ENCODE measurements around the gene MAVS.
A peak's percentile ranks its signal among the peaks of the same experiment; 100 is the strongest.

The MAVS gene

DNA sequence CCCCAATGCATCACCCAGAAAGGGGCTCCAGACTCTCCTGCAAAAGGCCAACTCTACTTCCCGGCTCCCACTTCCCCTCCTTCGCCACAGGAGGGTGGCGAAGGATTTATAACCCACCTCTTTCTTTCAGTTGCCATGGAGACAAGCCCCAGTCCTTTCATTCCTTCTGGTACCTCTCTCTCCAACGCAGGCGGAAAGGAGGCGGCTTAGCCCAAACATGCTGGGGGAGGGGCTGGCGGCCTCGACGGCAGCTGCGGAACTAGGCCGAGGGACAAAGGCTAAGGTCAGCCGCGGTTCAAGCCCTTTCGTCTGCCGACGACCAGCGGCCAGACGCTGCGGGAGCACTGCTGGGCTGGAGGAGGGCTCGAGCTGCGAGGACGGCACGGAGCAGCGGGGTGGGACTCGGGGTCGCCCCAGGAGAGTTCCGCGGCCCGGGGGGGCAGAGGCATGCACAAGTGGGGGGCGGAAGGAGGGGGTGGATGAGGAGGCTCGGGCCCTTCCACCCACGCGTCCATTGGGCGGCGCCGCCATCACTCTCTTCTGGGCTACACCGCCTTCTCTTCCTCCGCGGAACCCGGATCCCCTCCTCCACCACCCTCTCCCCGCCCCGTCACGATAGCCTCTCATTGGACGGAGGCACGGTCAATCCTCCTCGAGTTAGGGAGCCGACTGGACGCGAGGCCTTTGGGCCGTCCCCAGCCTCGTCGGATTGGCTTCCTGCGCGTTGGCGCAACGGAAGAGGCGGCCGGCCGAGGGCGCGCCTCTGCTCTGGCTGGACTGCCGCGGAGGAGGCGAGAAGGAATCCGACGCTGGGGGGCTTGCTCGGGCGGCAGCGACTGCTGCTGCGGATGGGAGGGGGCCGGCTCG lies 42.2 kb downstream of the MAVS start, which contains the start of gene PANK2:
Gene PANK2 (plus strand): TSS at position 766 of the 867 bp plus-strand sequence.
- Mint-ChIP-seq H3K27me3 (ENCODE audit: low read depth) (no peaks in the 10 kb centered on the region), H3K4me1 (peaks cover 44% of the 10 kb centered on the region), H3K27ac (peak within 1 kb of the TSS; percentile 95 to 100 (median 99)), H3K9me3 (no peaks in the 10 kb centered on the region), H3K36me3 (ENCODE audit: low read depth) (peaks cover 15% of the 10 kb centered on the region), H3K4me3 (peak within 1 kb of the TSS; percentile 98 to 99 (median 99))
- TF ChIP-seq CTCF (IDR thresholded peaks at IDR 0.05; ENCODE audit: unreplicated experiment in 3 of 3) = peak; percentile 27 to 40 (median 38)

GRCh38 chr20:3889489-3890397 lies 43.1 kb downstream of the MAVS start:
- Mint-ChIP-seq H3K27ac (peak overlapping the region; percentile 95 to 100 (median 99)), H3K27me3 (ENCODE audit: low read depth) (no peaks in the 10 kb centered on the region), H3K9me3 (no peaks in the 10 kb centered on the region), H3K4me3 (peak overlapping the region; percentile 98 to 99 (median 99)), H3K36me3 (ENCODE audit: low read depth) (peaks cover 15% of the 10 kb centered on the region), H3K4me1 (peaks cover 46% of the 10 kb centered on the region)
- TF ChIP-seq CTCF (IDR thresholded peaks at IDR 0.05; ENCODE audit: unreplicated experiment in 3 of 3) = no peak

GRCh38 chr20:3890398-3890751 lies 43.7 kb downstream of the MAVS start:
- peak overlapping the region; percentile 95 to 96 (median 95) for H3K27ac Mint-ChIP-seq
- H3K9me3 Mint-ChIP-seq = no peaks in the 10 kb centered on the region
- TF ChIP-seq CTCF (IDR thresholded peaks at IDR 0.05; ENCODE audit: unreplicated experiment in 3 of 3) = no peak
- H3K27me3 Mint-ChIP-seq (ENCODE audit: low read depth) = no peaks in the 10 kb centered on the region
- H3K4me3 Mint-ChIP-seq = peak overlapping the region; percentile 95 to 98 (median 95)
- peaks cover 48% of the 10 kb centered on the region for H3K4me1 Mint-ChIP-seq
- peaks cover 15% of the 10 kb centered on the region for H3K36me3 Mint-ChIP-seq (ENCODE audit: low read depth)

GRCh38 chr20:3890999-3891929 lies 44.6 kb downstream of the MAVS start:
- Mint-ChIP-seq H3K4me3 (peak overlapping the region; percentile 95 to 98 (median 95)), H3K9me3 (no peaks in the 10 kb centered on the region), H3K36me3 (ENCODE audit: low read depth) (peaks cover 19% of the 10 kb centered on the region), H3K4me1 (peaks cover 48% of the 10 kb centered on the region), H3K27ac (peak overlapping the region; percentile 95 to 96 (median 95)), H3K27me3 (ENCODE audit: low read depth) (no peaks in the 10 kb centered on the region)
- no peak for TF ChIP-seq CTCF (IDR thresholded peaks at IDR 0.05; ENCODE audit: unreplicated experiment in 3 of 3)

DNA sequence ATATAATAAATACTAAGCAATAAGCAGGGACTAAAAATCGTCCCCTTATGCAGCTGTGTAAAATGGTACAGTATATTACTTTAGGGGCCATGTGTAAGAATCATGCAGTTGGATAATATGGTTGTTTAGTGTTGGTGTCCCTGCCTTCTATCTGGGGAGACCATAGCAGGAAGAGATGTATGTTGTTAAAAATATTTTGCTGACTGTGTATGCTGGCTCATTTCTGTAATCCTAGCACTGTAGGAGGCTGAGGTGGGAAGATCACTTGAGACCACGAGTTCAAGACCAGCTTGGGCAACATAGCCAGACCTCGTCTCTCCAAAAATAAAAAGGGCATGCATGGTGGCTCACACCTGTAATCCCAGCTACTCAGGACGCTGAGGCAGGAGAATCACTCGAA lies 48.2 kb downstream of the MAVS start:
- TF ChIP-seq CTCF (IDR thresholded peaks at IDR 0.05; ENCODE audit: unreplicated experiment in 3 of 3) = no peak
- Mint-ChIP-seq H3K36me3 (ENCODE audit: low read depth) (peaks cover 25% of the 10 kb centered on the region), H3K4me1 (peaks cover 43% of the 10 kb centered on the region)

More for the DNA sequence above, 48.2 kb downstream of the MAVS start:
- H3K27ac Mint-ChIP-seq = peak overlapping the region in 1 of 3 experiments; percentile 31
- no peaks in the 10 kb centered on the region for H3K9me3 Mint-ChIP-seq
- no peaks in the 10 kb centered on the region for H3K27me3 Mint-ChIP-seq (ENCODE audit: low read depth)
- no peak overlapping the region for H3K4me3 Mint-ChIP-seq

Data from nephron (organoid).